ENCODE measurements around the gene IL13RA2.

Gene IL13RA2

GRCh38 chrX:115017455-115017854, at the start of gene IL13RA2:
Gene IL13RA2 (minus strand): TSS chrX:115017616. CDS start chrX:115017269, 347 bp downstream.
- Mint-ChIP-seq H3K9me3 (ENCODE audit: low read depth) (no peaks in the 10 kb centered on the region), H3K27me3 (no peaks in the 10 kb centered on the region), H3K36me3 (no peaks in the 10 kb centered on the region), H3K27ac (no peak within 1 kb of the TSS), H3K4me3 (no peak within 1 kb of the TSS), H3K4me1 (ENCODE audit: low read depth) (no peaks in the 10 kb centered on the region)

GRCh38 chrX:115065304-115065703, 47.9 kb upstream of the IL13RA2 start:
- Mint-ChIP-seq H3K4me1 (ENCODE audit: low read depth) (no peaks in the 10 kb centered on the region), H3K27ac (no peak overlapping the region), H3K4me3 (no peak overlapping the region), H3K9me3 (ENCODE audit: low read depth) (peaks cover under 1% of the 10 kb centered on the region), H3K27me3 (no peaks in the 10 kb centered on the region), H3K36me3 (no peaks in the 10 kb centered on the region)

GRCh38 chrX:115060013-115060412, 42.6 kb upstream of the IL13RA2 start:
- H3K9me3 Mint-ChIP-seq (ENCODE audit: low read depth), result peaks cover 4% of the 10 kb centered on the region
- H3K27me3 Mint-ChIP-seq, result no peaks in the 10 kb centered on the region
- no peaks in the 10 kb centered on the region for H3K36me3 Mint-ChIP-seq
- no peak overlapping the region for H3K4me3 Mint-ChIP-seq
- no peak overlapping the region for H3K27ac Mint-ChIP-seq
- H3K4me1 Mint-ChIP-seq (ENCODE audit: low read depth), result no peaks in the 10 kb centered on the region

GRCh38 chrX:115058276-115058675, 40.9 kb upstream of the IL13RA2 start:
- Mint-ChIP-seq H3K27me3 (no peaks in the 10 kb centered on the region), H3K4me1 (ENCODE audit: low read depth) (no peaks in the 10 kb centered on the region), H3K27ac (no peak overlapping the region), H3K36me3 (no peaks in the 10 kb centered on the region), H3K9me3 (ENCODE audit: low read depth) (peaks cover 4% of the 10 kb centered on the region), H3K4me3 (no peak overlapping the region)

GRCh38 chrX:115054876-115055275, 37.5 kb upstream of the IL13RA2 start:
- no peaks in the 10 kb centered on the region for H3K36me3 Mint-ChIP-seq
- H3K4me3 Mint-ChIP-seq, result no peak overlapping the region
- H3K27me3 Mint-ChIP-seq, result no peaks in the 10 kb centered on the region
- peaks cover 4% of the 10 kb centered on the region for H3K9me3 Mint-ChIP-seq (ENCODE audit: low read depth)
- H3K27ac Mint-ChIP-seq, result no peak overlapping the region
- H3K4me1 Mint-ChIP-seq (ENCODE audit: low read depth), result no peaks in the 10 kb centered on the region

GRCh38 chrX:115053223-115053622, 35.8 kb upstream of the IL13RA2 start:
- Mint-ChIP-seq H3K27ac (no peak overlapping the region), H3K9me3 (ENCODE audit: low read depth) (peaks cover 4% of the 10 kb centered on the region), H3K27me3 (no peaks in the 10 kb centered on the region), H3K4me1 (ENCODE audit: low read depth) (no peaks in the 10 kb centered on the region), H3K4me3 (no peak overlapping the region), H3K36me3 (no peaks in the 10 kb centered on the region)

GRCh38 chrX:115047715-115048114, 30.3 kb upstream of the IL13RA2 start:
- H3K27ac Mint-ChIP-seq, result no peak overlapping the region
- peaks cover 4% of the 10 kb centered on the region for H3K9me3 Mint-ChIP-seq (ENCODE audit: low read depth)
- H3K36me3 Mint-ChIP-seq, result no peaks in the 10 kb centered on the region
- H3K4me1 Mint-ChIP-seq (ENCODE audit: low read depth), result no peaks in the 10 kb centered on the region
- H3K4me3 Mint-ChIP-seq, result no peak overlapping the region
- H3K27me3 Mint-ChIP-seq, result no peaks in the 10 kb centered on the region

- Mint-ChIP-seq H3K27me3 (no peaks in the 10 kb centered on the region), H3K4me1 (ENCODE audit: low read depth) (no peaks in the 10 kb centered on the region), H3K9me3 (ENCODE audit: low read depth) (peaks cover 4% of the 10 kb centered on the region), H3K27ac (no peak overlapping the region), H3K4me3 (no peak overlapping the region), H3K36me3 (no peaks in the 10 kb centered on the region)
These were observed 29.8 kb upstream of the IL13RA2 start for GRCh38 chrX:115047181-115047580.

GRCh38 chrX:115040417-115040816, 23.0 kb upstream of the IL13RA2 start:
- H3K27ac Mint-ChIP-seq, result no peak overlapping the region
- no peaks in the 10 kb centered on the region for H3K9me3 Mint-ChIP-seq (ENCODE audit: low read depth)
- no peak overlapping the region for H3K4me3 Mint-ChIP-seq
- no peaks in the 10 kb centered on the region for H3K27me3 Mint-ChIP-seq
- H3K4me1 Mint-ChIP-seq (ENCODE audit: low read depth), result no peaks in the 10 kb centered on the region
- no peaks in the 10 kb centered on the region for H3K36me3 Mint-ChIP-seq

- no peaks in the 10 kb centered on the region for H3K4me1 Mint-ChIP-seq (ENCODE audit: low read depth)
- H3K27me3 Mint-ChIP-seq, result no peaks in the 10 kb centered on the region
- H3K36me3 Mint-ChIP-seq, result no peaks in the 10 kb centered on the region
- H3K4me3 Mint-ChIP-seq, result no peak overlapping the region
- H3K9me3 Mint-ChIP-seq (ENCODE audit: low read depth), result no peaks in the 10 kb centered on the region
- no peak overlapping the region for H3K27ac Mint-ChIP-seq
These were observed 21.0 kb upstream of the IL13RA2 start for GRCh38 chrX:115038406-115038805.

GRCh38 chrX:115036029-115036428, 18.6 kb upstream of the IL13RA2 start:
- no peak overlapping the region for H3K4me3 Mint-ChIP-seq
- H3K27ac Mint-ChIP-seq, result no peak overlapping the region
- no peaks in the 10 kb centered on the region for H3K36me3 Mint-ChIP-seq

GRCh38 chrX:115031989-115032388, 14.6 kb upstream of the IL13RA2 start:
- no peaks in the 10 kb centered on the region for H3K36me3 Mint-ChIP-seq
- H3K4me1 Mint-ChIP-seq (ENCODE audit: low read depth), result no peaks in the 10 kb centered on the region
- no peaks in the 10 kb centered on the region for H3K9me3 Mint-ChIP-seq (ENCODE audit: low read depth)
- no peaks in the 10 kb centered on the region for H3K27me3 Mint-ChIP-seq
- H3K4me3 Mint-ChIP-seq, result no peak overlapping the region
- H3K27ac Mint-ChIP-seq, result no peak overlapping the region

More at GRCh38 chrX:115036029-115036428, 18.6 kb upstream of the IL13RA2 start:
- no peaks in the 10 kb centered on the region for H3K27me3 Mint-ChIP-seq
- no peaks in the 10 kb centered on the region for H3K4me1 Mint-ChIP-seq (ENCODE audit: low read depth)
- no peaks in the 10 kb centered on the region for H3K9me3 Mint-ChIP-seq (ENCODE audit: low read depth)

GRCh38 chrX:115030625-115031024, 13.2 kb upstream of the IL13RA2 start:
- H3K27me3 Mint-ChIP-seq, result no peaks in the 10 kb centered on the region
- H3K36me3 Mint-ChIP-seq, result no peaks in the 10 kb centered on the region
- H3K4me1 Mint-ChIP-seq (ENCODE audit: low read depth), result no peaks in the 10 kb centered on the region
- no peaks in the 10 kb centered on the region for H3K9me3 Mint-ChIP-seq (ENCODE audit: low read depth)
- H3K4me3 Mint-ChIP-seq, result no peak overlapping the region
- no peak overlapping the region for H3K27ac Mint-ChIP-seq

- H3K27me3 Mint-ChIP-seq, result no peaks in the 10 kb centered on the region
- H3K36me3 Mint-ChIP-seq, result no peaks in the 10 kb centered on the region
- H3K4me1 Mint-ChIP-seq (ENCODE audit: low read depth), result no peaks in the 10 kb centered on the region
- no peaks in the 10 kb centered on the region for H3K9me3 Mint-ChIP-seq (ENCODE audit: low read depth)
- H3K27ac Mint-ChIP-seq, result no peak overlapping the region
- no peak overlapping the region for H3K4me3 Mint-ChIP-seq
These were observed 12.6 kb upstream of the IL13RA2 start for GRCh38 chrX:115029869-115030570.

- H3K4me1 Mint-ChIP-seq (ENCODE audit: low read depth), result no peaks in the 10 kb centered on the region
- no peaks in the 10 kb centered on the region for H3K36me3 Mint-ChIP-seq
- no peaks in the 10 kb centered on the region for H3K27me3 Mint-ChIP-seq
- no peak overlapping the region for H3K4me3 Mint-ChIP-seq
- H3K27ac Mint-ChIP-seq, result no peak overlapping the region
- H3K9me3 Mint-ChIP-seq (ENCODE audit: low read depth), result no peaks in the 10 kb centered on the region
These were observed 12.0 kb upstream of the IL13RA2 start for GRCh38 chrX:115029440-115029839.

GRCh38 chrX:115023811-115024210, 6.4 kb upstream of the IL13RA2 start:
- no peaks in the 10 kb centered on the region for H3K4me1 Mint-ChIP-seq (ENCODE audit: low read depth)
- H3K4me3 Mint-ChIP-seq, result no peak overlapping the region
- no peaks in the 10 kb centered on the region for H3K9me3 Mint-ChIP-seq (ENCODE audit: low read depth)
- no peaks in the 10 kb centered on the region for H3K36me3 Mint-ChIP-seq
- H3K27ac Mint-ChIP-seq, result no peak overlapping the region
- no peaks in the 10 kb centered on the region for H3K27me3 Mint-ChIP-seq
